ENCODE measurements around the gene WDR83. TPM values are rescaled to one million over a fixed set of nuclear protein-coding genes. Genes with fewer than 3 reads are reported as not detected.

Gene WDR83
- total and polyA plus RNA-seq, 2 of the 8 experiments (the other 6 are each of a cell fraction or from before 2014, with no cell fraction given), result 12.6 to 15.3 TPM

- TF ChIP-seq TCF12 (IDR thresholded peaks at IDR 0.05; ENCODE audit: low read depth, low read length) (no peak), PHF8 (conservative IDR thresholded peaks at IDR 0.05; ENCODE audit: low read depth, low read length) (no peak), SP1 (IDR thresholded peaks at IDR 0.05; ENCODE audit: low read depth, low read length) (no peak), POLR2A (IDR thresholded peaks at IDR 0.05; ENCODE audit: control extremely low read depth in 1 of 2, low read depth in 2 of 2, low read length in 2 of 2) (0 out of 3 replicates have a peak, but pooled peaks of 1 of the 2 experiments have one; percentile 18)
- no peak overlapping the region for H3K18ac ChIP-seq (ENCODE audit: extremely low read depth, low read length)
- no peak overlapping the region for H3K4ac ChIP-seq (replicated peaks; ENCODE audit: insufficient read length, low read depth, low read length)
- peaks cover 3 to 23% of the 10 kb centered on the region in 2 experiments for H4K20me1 ChIP-seq (replicated peaks in 1 of 2; ENCODE audit: control insufficient read depth in 1 of 2, insufficient read depth in 2 of 2, low read length in 2 of 2)
- H3K36me3 ChIP-seq (ENCODE audit: control insufficient read depth in 2 of 4, insufficient read depth in 4 of 4, low read length in 3 of 4), result peaks cover 36 to 57% (median 52%) of the 10 kb centered on the region in 4 experiments
- H2BK5ac ChIP-seq (ENCODE audit: low read depth, low read length), result no peak overlapping the region
- no peaks in the 10 kb centered on the region for H3K27me3 ChIP-seq (replicated peaks in 1 of 4; ENCODE audit: control insufficient read depth in 3 of 4, extremely low read depth in 1 of 4, insufficient read depth in 3 of 4, low read length in 3 of 4)
- H4K8ac ChIP-seq (ENCODE audit: extremely low read depth, insufficient read depth, low read length), result no peak overlapping the region
- no peak overlapping the region for H2BK12ac ChIP-seq (ENCODE audit: low read depth, low read length)
- H3K4me2 ChIP-seq (ENCODE audit: insufficient read depth in 1 of 2, low read depth in 2 of 2, low read length in 2 of 2), result no peak overlapping the region
- H3K9ac ChIP-seq (replicated peaks in 1 of 4; ENCODE audit: extremely low read depth in 1 of 4, low read depth in 3 of 4, low read length in 3 of 4), result no peak overlapping the region
- no peak overlapping the region for H2AFZ ChIP-seq (ENCODE audit: low read length)
- H3K56ac ChIP-seq (replicated peaks; ENCODE audit: insufficient read length, low read depth, low read length), result no peak overlapping the region
- H3K9me3 ChIP-seq (ENCODE audit: insufficient read depth in 2 of 2, low read depth in 1 of 2, low read length in 1 of 2), result no peaks in the 10 kb centered on the region; a peak in 1 of 4 replicates
- H3K79me2 ChIP-seq (ENCODE audit: control insufficient read depth in 1 of 2, insufficient read depth in 2 of 2, low read length in 2 of 2), result peaks cover 0 to 12% of the 10 kb centered on the region in 2 experiments; a peak in 2 of 4 replicates
- H2AK5ac ChIP-seq (ENCODE audit: low read depth, low read length), result no peak overlapping the region
- no peak for DNase-seq (ENCODE audit: low read depth in 1 of 2, low spot score in 2 of 2)
- peaks cover 9% of the 10 kb centered on the region; the same call in 1 of the 2 replicates for H3K79me1 ChIP-seq (ENCODE audit: low read depth, low read length)
- no peak overlapping the region for H4K5ac ChIP-seq (ENCODE audit: insufficient read length, low read depth, low read length)
- H3K27ac ChIP-seq (ENCODE audit: low read depth, low read length), result no peak overlapping the region
- no peaks in the 10 kb centered on the region; a peak in 1 of 7 replicates for H3K4me1 ChIP-seq (replicated peaks in 1 of 4; ENCODE audit: control insufficient read depth in 3 of 4, insufficient read depth in 4 of 4, low read length in 3 of 4)
- no peak overlapping the region for H2BK120ac ChIP-seq (replicated peaks; ENCODE audit: low read depth, low read length)
- no peak overlapping the region for H3K4me3 ChIP-seq (ENCODE audit: extremely low read depth in 1 of 4, insufficient read depth in 2 of 4, low read depth in 3 of 4, low read length in 4 of 4)
- ChIA-PET CTCF (ENCODE audit: partially characterized antibody) (interaction anchor here (2.3 to 3.5 kb wide), 2 partner anchors 10 to 18 kb away, joined by 8 to 20 read pairs; no protein-coding TSS in a partner anchor), POLR2A (ENCODE audit: partially characterized antibody) (interaction anchor here (0.9 to 4.4 kb wide), 4 partner anchors 9 to 51 kb away, joined by 3 to 31 read pairs (median 4); partner anchors contain the start of genes MAN2B1 and WDR83)
- no peak overlapping the region for H2BK15ac ChIP-seq (ENCODE audit: low read length)
- H4K91ac ChIP-seq (replicated peaks; ENCODE audit: insufficient read length, low read length), result no peak overlapping the region
- no peak overlapping the region for H3K14ac ChIP-seq (ENCODE audit: insufficient read length)
- H2BK20ac ChIP-seq (ENCODE audit: low read length), result no peak overlapping the region
- WGBS, 2 experiments (ENCODE audit: extremely low coverage in 1 of 2, insufficient coverage in 1 of 2, insufficient read length in 1 of 2, insufficient replicate concordance in 2 of 2, low coverage in 1 of 2, low lambda C conversion rate in 2 of 2, missing lambda C conversion rate in 1 of 2), result 96% methylated on average over 9 of the region's 10 CpGs; no CpG with 5 or more reads in 1 of the 2 experiments
- no peak for FAIRE-seq
- 0 out of 2 replicates have a peak, but pooled peaks cover under 1% of the 10 kb centered on the region for H3K23me2 ChIP-seq (ENCODE audit: low read depth, low read length)
- no peak overlapping the region for H3K23ac ChIP-seq (ENCODE audit: insufficient read length)
These were observed 8.8 kb downstream of the WDR83 start for GRCh38 chr19:12675399-12675798.

Data from H1 (cell line).